Choroid plexus epithelial cell (primary cell): ENCODE measurements around the gene SLC36A1.
"Not testable (repeated sequence)": the region's sequence is repeated elsewhere in the genome, so short reads cannot be mapped to it uniquely, and the experiment has no call there.

Source experiments
- DNase-seq: peaks from one replicate; pipeline ENCODE4 v3.0.0-alpha.2; 2010; ENCODE audit warnings: low read depth
- H3K4me3 ChIP-seq: 2 replicates; pipeline ENCODE4 v1.5.1; 2011; ENCODE audit warnings: low read depth, mild to moderate bottlenecking, control low read depth, low read length, moderate library complexity
- CTCF ChIP-seq: conservative IDR thresholded peaks from 2 replicates; pipeline ENCODE4 v1.5.1; 2011; ENCODE audit warnings: low read depth, mild to moderate bottlenecking, control low read depth, inconsistent platforms, low read length, moderate library complexity

Gene SLC36A1

GRCh38 chr5:151417712-151418111, 29.7 kb upstream of the SLC36A1 start:
- no peak for DNase-seq
- TF ChIP-seq CTCF, result no peak
- no peak overlapping the region for H3K4me3 ChIP-seq

GRCh38 chr5:151420127-151420526, 27.3 kb upstream of the SLC36A1 start:
- no peak for TF ChIP-seq CTCF
- DNase-seq, result no peak
- H3K4me3 ChIP-seq, result no peak overlapping the region

- no peak for TF ChIP-seq CTCF
- H3K4me3 ChIP-seq, result no peak overlapping the region
- DNase-seq, result no peak
Observed at GRCh38 chr5:151424892-151425523, 22.4 kb upstream of the SLC36A1 start.

GRCh38 chr5:151426347-151426746, 21.1 kb upstream of the SLC36A1 start:
- not testable (repeated sequence) for DNase-seq, H3K4me3 ChIP-seq

GRCh38 chr5:151427258-151427657, 20.1 kb upstream of the SLC36A1 start:
- no peak for DNase-seq
- H3K4me3 ChIP-seq, result no peak overlapping the region
- TF ChIP-seq CTCF, result no peak

GRCh38 chr5:151430731-151431130, 16.7 kb upstream of the SLC36A1 start:
- no peak for DNase-seq
- TF ChIP-seq CTCF, result no peak
- no peak overlapping the region for H3K4me3 ChIP-seq

- TF ChIP-seq CTCF, result no peak
- DNase-seq, result no peak
Observed at GRCh38 chr5:151431666-151432065, 15.7 kb upstream of the SLC36A1 start.

More at GRCh38 chr5:151431666-151432065, 15.7 kb upstream of the SLC36A1 start:
- no peak overlapping the region for H3K4me3 ChIP-seq
